Activated naive CD8-positive, alpha-beta T cell treated with anti-CD3 and anti-CD28 coated beads, Interleukin-2, amount 10 ng/mL, durations not matched to agents 7 days and 5 days (primary cell): ENCODE measurements around the gene HOXC5. TPM values are rescaled to one million over a fixed set of nuclear protein-coding genes. Genes with fewer than 3 reads are reported as not detected.

Experiments
- ATAC-seq: fragments of 150-1000 bp; cut with Tn5 transposase; one replicate; pipeline ENCODE4 v1.10.0; 2021; ENCODE audit warnings: low read depth, moderate library complexity
- POLR2A ChIA-PET: fragments of 350-600 bp; sonication (Branson Sonifier 250); formaldehyde crosslinking; loops from one replicate; lab custom pipeline; 2021; ENCODE audit warnings: antibody characterized with exemption; lab: Charles Lee
- DNase-seq: peaks from one replicate; pipeline ENCODE4 v3.0.0; 2021
- H3K27ac Mint-ChIP-seq: one replicate; pipeline ENCODE4 v1.8.0; 2022; ENCODE audit warnings: mild to moderate bottlenecking, mixed read lengths
- H3K27me3 Mint-ChIP-seq: one replicate; pipeline ENCODE4 v1.8.0; 2022; ENCODE audit warnings: mild to moderate bottlenecking, moderate library complexity, mixed read lengths
- H3K36me3 Mint-ChIP-seq: one replicate; pipeline ENCODE4 v1.8.0; 2021; ENCODE audit warnings: mild to moderate bottlenecking, mixed read lengths
- H3K4me1 Mint-ChIP-seq: one replicate; pipeline ENCODE4 v1.8.0; 2021; ENCODE audit warnings: mixed read lengths
- H3K4me3 Mint-ChIP-seq: one replicate; pipeline ENCODE4 v1.8.0; 2022; ENCODE audit warnings: mild to moderate bottlenecking, moderate library complexity, mixed read lengths
- H3K9me3 Mint-ChIP-seq: one replicate; pipeline ENCODE4 v1.8.0; 2021; ENCODE audit warnings: mixed read lengths
- total RNA-seq, 2 experiments: library from RNA; stranded (reverse); gene quantifications; one replicate each; pipeline ENCODE4 v1.2.3, GENCODE V29; 2021

HOXC5 gene
- total RNA-seq, 2 experiments from 2014 or later, result not detected

DNA sequence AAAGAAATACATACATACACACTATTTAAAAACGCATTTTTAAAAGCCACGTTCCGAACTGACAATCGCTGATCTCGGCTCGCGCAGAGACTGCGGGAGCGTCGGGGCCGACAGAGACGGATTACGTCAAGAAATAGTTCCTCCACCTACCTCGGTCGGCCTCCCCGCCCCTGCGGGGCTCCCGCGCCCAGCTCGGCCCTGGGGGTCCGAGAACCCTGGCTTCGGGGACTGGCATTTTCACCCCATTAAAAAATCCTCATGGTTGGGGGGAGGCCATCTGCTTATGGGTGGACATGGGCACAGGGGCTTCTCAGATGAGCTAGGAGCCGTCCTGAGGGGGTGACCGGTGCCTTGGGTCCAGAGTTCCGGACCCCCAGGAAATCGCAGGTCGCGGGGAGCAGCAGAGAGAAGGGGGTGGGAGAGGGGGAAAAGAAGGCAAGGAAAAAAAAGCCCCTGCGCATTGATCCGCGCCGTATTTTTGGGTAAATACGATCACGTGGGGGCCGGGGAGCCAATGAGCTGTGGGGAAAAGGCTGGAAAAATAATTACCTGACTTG lies 33.2 kb upstream of the HOXC5 start:
- Mint-ChIP-seq H3K27me3 (peaks cover 100% of the 10 kb centered on the region), H3K27ac (no peak overlapping the region), H3K9me3 (no peaks in the 10 kb centered on the region), H3K4me1 (peaks cover 15% of the 10 kb centered on the region), H3K4me3 (peak overlapping the region; percentile 25), H3K36me3 (peaks cover 2% of the 10 kb centered on the region)
- no peak for DNase-seq
- POLR2A ChIA-PET, result interaction anchor here (0.6 to 1.6 kb wide), 2 partner anchors 18 to 895 kb away, joined by 4 read pairs; no protein-coding TSS in a partner anchor
- no peak for ATAC-seq

DNA sequence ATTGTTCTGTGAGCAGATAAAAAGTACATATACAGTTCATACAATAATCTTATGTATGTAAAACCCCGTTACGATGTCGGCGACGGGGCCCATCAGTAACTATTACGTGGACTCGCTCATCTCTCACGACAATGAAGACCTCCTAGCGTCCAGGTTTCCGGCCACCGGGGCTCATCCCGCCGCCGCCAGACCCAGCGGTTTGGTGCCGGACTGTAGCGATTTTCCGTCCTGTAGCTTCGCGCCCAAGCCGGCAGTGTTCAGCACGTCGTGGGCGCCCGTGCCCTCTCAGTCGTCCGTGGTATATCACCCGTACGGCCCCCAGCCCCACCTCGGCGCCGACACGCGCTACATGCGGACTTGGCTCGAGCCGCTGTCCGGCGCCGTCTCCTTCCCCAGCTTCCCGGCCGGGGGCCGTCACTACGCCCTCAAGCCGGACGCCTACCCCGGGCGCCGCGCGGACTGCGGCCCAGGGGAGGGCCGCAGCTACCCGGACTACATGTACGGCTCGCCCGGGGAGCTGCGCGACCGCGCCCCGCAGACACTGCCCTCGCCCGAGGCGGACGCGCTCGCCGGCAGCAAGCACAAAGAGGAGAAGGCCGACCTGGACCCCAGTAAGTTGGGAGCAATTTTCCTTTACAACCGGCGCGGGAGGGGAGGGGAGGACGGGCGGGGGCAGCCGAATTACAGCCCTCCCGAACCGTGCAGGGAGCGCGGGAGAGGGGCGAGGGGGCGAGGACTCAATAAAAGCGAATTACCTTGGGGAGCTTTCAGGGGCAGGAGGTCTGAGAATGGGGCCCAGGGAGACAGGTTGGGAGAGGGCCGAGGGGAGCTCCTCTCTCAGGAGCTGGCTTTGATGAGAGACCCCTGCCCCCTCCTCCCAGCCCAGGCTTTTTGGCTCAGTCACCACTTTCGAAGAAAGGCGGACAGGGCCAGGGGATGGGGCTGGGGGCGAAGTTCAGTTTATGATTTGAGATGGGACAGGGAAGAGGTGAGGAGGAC lies 32.4 kb upstream of the HOXC5 start, which contains the start of gene HOXC9:
TSS of gene HOXC9 (plus strand) at position 46 of the 999 bp plus-strand sequence. CDS start at position 74, 28 bp downstream.
- Mint-ChIP-seq H3K27me3 (peaks cover 99% of the 10 kb centered on the region), H3K4me1 (peaks cover 11% of the 10 kb centered on the region), H3K9me3 (no peaks in the 10 kb centered on the region), H3K36me3 (peaks cover 2% of the 10 kb centered on the region), H3K4me3 (peak within 1 kb of the TSS; percentile 25), H3K27ac (no peak within 1 kb of the TSS)
- ATAC-seq, result no peak
- DNase-seq, result no peak
- POLR2A ChIA-PET, result interaction anchor here (0.6 to 1.6 kb wide), 3 partner anchors 17 to 896 kb away, joined by 3 to 4 read pairs (median 4); partner anchors contain the start of gene HOXC4

DNA sequence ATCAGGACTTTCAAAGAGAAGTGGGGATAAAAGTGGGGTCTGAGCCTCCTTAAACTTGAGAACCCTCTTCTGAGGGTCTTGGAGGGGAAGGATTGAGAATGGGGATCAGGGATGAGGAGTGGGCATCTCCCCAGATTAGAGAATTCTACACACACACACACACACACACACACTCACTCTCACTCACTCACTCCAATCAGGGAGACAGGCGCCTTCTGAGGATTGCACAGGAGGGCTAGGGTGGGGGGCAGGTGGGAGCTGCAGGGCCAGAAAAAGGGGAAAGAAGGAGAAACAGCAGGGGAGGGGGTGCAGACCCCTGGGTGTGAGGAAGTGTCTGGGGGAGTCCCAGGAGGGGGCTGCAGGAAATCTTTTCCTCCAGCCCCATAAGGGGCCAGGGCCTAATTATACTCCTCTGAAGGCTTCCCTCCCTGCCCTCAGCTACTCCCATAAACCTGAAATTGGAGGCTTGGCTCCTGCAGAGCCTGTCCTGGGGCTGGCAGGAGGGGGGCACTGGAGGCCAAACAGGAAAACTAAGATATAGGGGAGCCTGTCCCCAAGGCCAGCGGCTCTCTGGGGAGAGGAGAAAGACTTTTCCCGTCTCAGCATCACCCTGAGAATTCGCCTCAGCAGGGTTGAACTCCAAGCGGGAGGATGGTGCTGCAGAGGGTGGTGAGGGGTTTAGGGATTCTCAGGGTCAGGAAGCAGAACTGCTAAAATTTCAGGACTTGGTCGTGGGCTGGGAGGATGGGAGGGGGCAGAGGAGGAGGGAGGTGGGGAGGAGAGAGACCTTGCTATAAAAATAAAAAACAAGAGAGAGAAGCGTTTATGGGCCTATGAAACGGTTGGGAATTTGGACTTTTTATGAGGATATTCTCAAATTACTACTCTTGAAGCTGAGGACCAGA lies 31.3 kb upstream of the HOXC5 start:
- peaks cover 9% of the 10 kb centered on the region for H3K4me1 Mint-ChIP-seq
- no peak overlapping the region for H3K4me3 Mint-ChIP-seq
- ATAC-seq, result no peak
- H3K9me3 Mint-ChIP-seq, result no peaks in the 10 kb centered on the region
- no peak for DNase-seq
- H3K27me3 Mint-ChIP-seq, result peaks cover 99% of the 10 kb centered on the region
- POLR2A ChIA-PET, result interaction anchor here (1.6 kb wide), 1 partner anchor 16 kb away, joined by 4 read pairs; no protein-coding TSS in a partner anchor
- no peak overlapping the region for H3K27ac Mint-ChIP-seq
- no peaks in the 10 kb centered on the region for H3K36me3 Mint-ChIP-seq

DNA sequence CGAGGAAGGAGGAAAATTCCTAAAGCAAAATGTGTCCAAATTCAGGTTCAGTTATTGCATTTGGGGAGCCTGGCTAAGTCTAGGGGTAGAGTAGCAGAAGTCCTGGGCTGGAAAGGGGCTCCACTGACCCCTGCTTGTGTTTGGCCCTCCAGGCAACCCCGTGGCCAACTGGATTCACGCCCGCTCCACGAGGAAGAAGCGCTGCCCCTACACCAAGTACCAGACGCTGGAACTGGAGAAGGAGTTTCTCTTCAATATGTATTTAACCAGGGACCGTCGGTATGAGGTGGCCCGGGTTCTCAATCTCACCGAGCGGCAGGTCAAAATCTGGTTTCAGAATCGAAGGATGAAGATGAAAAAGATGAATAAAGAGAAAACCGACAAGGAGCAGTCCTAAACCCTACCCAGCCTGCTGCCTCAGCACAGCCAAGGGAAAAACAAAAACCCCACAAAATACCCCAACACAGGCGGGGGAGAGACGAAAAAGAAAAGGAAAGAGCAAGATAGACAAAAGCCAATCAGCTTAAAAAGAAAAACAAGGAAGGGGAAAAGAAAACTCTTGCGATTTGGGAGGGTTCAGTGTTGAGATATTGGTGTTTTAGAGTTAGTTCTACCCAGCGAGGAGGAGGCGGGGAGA lies 30.5 kb upstream of the HOXC5 start:
- H3K27ac Mint-ChIP-seq, result peak overlapping the region; percentile 28
- H3K4me3 Mint-ChIP-seq, result no peak overlapping the region
- peaks cover 99% of the 10 kb centered on the region for H3K27me3 Mint-ChIP-seq
- H3K9me3 Mint-ChIP-seq, result no peaks in the 10 kb centered on the region
- H3K4me1 Mint-ChIP-seq, result peaks cover 10% of the 10 kb centered on the region
- POLR2A ChIA-PET, result no interaction called here
- H3K36me3 Mint-ChIP-seq, result no peaks in the 10 kb centered on the region
- DNase-seq, result no peak
- no peak for ATAC-seq

DNA sequence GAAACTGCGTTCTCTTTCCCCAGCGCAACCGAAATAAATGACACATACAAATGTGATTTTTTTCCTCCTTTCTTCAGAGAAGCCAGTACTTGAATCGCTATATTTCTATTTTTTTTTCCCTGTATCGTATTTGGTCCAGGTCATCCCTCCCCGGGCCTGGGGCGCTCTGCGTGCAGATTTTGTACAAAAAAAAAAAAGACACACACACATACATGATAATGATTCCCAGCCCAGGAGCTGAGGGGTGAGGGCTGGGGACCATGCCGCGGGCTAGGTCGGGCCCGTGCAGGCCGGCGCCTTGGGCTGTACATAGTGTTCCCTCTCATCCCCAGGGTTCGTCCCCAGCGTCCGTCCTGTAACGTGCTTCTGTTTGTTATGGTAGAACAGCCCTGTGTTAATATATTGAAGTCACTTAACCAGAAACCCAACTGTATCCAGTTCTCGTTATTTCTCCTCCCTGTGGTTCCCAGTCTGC lies 29.9 kb upstream of the HOXC5 start:
- no peak overlapping the region for H3K27ac Mint-ChIP-seq
- H3K4me3 Mint-ChIP-seq, result no peak overlapping the region
- POLR2A ChIA-PET, result no interaction called here
- ATAC-seq (no peak), DNase-seq (no peak)
- peaks cover 10% of the 10 kb centered on the region for H3K4me1 Mint-ChIP-seq
- H3K9me3 Mint-ChIP-seq, result no peaks in the 10 kb centered on the region
- H3K36me3 Mint-ChIP-seq, result no peaks in the 10 kb centered on the region
- peaks cover 99% of the 10 kb centered on the region for H3K27me3 Mint-ChIP-seq

DNA sequence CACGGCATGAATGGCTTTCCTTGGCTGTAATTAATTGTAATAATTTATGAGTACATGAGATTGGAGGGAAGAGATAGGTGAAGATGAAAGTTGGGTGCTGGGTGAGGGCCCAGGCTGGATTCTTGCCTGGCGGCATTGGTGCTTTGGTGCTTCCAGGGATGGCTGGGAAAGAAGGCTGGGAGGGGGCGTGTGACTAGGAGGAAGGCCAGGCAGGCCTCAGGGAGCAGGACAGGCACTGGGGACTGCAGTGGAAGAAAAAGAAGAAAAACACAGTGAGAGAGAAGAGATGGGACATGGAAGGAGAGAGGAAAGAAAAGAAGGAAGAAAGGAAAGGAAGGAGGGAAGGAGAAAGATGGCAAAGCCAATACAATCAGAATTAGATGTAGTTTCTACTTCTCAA lies 29.2 kb upstream of the HOXC5 start:
- H3K36me3 Mint-ChIP-seq, result no peaks in the 10 kb centered on the region
- H3K27me3 Mint-ChIP-seq, result peaks cover 99% of the 10 kb centered on the region
- peaks cover 10% of the 10 kb centered on the region for H3K4me1 Mint-ChIP-seq
- H3K27ac Mint-ChIP-seq, result no peak overlapping the region
- no peak overlapping the region for H3K4me3 Mint-ChIP-seq
- H3K9me3 Mint-ChIP-seq, result no peaks in the 10 kb centered on the region
- POLR2A ChIA-PET, result no interaction called here
- DNase-seq (no peak), ATAC-seq (no peak)

DNA sequence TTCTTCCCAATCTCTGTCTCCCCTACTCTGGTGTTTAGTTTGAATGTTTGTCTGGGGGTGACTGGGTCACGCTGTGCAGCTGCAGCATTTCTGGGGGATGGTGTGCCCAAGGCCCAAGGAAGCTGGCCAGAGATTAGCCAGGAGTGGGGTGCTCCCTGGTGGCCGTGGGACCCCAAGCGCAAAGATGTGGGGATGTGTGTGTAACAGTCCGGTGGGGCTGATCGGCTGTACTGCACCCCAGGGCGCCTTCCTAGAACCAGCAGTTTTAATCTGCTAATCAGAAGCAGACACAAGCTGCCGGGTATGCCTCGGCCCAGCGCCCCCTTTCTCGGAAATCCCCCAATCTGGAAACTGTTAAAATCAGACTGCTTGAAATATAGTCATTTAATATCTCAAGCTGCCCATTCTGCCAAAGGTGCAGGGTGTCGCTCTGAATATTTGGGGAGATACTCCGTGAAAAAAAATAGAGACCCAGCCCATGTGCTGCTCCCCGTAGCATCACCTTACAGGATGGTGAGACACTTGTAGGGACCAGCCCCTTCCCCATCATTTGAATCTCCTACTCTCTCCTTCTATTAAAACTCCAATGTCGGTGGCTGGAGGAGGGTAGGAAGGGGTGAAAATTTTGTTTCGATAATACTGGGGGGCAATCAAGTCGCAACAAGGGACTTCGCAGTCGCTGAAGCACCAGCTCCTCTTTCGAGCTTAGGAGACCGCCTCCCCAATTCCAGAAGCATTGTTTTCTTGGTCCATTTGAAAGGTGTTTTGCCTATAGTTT lies 28.6 kb upstream of the HOXC5 start:
- DNase-seq, result no peak
- peaks cover 12% of the 10 kb centered on the region for H3K4me1 Mint-ChIP-seq
- ATAC-seq, result no peak
- no peaks in the 10 kb centered on the region for H3K36me3 Mint-ChIP-seq
- peaks cover 96% of the 10 kb centered on the region for H3K27me3 Mint-ChIP-seq
- no peaks in the 10 kb centered on the region for H3K9me3 Mint-ChIP-seq
- H3K4me3 Mint-ChIP-seq, result no peak overlapping the region
- POLR2A ChIA-PET, result no interaction called here
- H3K27ac Mint-ChIP-seq, result no peak overlapping the region

DNA sequence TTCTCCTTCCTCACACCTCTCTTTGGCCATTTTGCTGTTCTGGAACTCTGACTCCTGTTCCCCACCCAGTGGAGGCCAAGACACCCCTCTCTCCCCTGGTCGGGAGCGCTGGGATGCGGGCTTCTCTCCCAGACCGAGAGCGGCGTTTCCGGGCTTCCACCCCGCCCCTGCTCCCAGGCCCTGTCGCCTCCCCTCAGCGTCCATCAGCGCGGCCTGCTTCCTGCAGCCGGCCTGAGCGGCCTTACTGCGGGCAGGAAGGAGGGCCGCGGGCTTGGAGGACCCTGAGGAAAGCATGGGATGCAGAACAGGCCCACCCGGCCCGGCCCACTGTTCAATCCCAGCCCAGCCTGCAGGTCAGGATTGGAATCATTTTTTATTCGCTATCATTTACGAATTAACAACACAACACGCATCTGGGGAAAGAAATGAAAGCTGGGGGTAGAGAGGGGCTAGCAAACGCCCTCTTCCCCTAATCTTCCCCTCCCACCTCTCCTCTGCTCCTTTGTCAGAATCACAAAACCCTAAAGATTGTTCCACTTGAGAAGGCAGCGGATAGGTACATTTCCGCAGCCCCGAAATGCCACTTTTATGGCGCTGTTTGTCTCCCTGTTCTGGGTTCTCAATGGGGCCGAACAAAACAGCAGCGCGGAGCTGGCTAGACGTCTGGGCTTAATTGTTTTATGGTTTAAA lies 27.9 kb upstream of the HOXC5 start:
- POLR2A ChIA-PET, result no interaction called here
- no peak for DNase-seq
- no peak for ATAC-seq
- Mint-ChIP-seq H3K9me3 (no peaks in the 10 kb centered on the region), H3K36me3 (no peaks in the 10 kb centered on the region), H3K27me3 (peaks cover 96% of the 10 kb centered on the region), H3K27ac (no peak overlapping the region), H3K4me3 (no peak overlapping the region), H3K4me1 (peaks cover 13% of the 10 kb centered on the region)

DNA sequence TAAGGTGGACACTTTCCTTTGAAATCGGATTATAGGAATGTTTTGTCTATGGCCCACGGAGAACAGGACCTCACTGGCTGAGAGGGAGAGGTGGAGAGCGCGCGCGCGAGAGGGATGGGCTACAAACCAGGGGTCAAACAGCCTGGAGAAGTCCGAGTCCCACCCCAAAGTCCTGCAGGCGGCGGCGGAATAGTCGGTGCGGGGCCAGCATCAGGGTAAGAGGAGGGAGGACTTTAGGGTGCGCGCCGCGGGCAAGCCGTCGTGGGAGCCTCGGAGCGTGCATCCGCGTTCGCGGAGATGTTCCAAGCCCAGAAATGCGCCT lies 27.4 kb upstream of the HOXC5 start:
- Mint-ChIP-seq H3K36me3 (no peaks in the 10 kb centered on the region), H3K27ac (no peak overlapping the region), H3K4me3 (no peak overlapping the region), H3K9me3 (no peaks in the 10 kb centered on the region), H3K4me1 (peaks cover 13% of the 10 kb centered on the region), H3K27me3 (peaks cover 96% of the 10 kb centered on the region)
- DNase-seq, result no peak
- POLR2A ChIA-PET, result interaction anchor here (1.0 kb wide), 1 partner anchor 196 kb away, joined by 4 read pairs; no protein-coding TSS in a partner anchor
- no peak for ATAC-seq

DNA sequence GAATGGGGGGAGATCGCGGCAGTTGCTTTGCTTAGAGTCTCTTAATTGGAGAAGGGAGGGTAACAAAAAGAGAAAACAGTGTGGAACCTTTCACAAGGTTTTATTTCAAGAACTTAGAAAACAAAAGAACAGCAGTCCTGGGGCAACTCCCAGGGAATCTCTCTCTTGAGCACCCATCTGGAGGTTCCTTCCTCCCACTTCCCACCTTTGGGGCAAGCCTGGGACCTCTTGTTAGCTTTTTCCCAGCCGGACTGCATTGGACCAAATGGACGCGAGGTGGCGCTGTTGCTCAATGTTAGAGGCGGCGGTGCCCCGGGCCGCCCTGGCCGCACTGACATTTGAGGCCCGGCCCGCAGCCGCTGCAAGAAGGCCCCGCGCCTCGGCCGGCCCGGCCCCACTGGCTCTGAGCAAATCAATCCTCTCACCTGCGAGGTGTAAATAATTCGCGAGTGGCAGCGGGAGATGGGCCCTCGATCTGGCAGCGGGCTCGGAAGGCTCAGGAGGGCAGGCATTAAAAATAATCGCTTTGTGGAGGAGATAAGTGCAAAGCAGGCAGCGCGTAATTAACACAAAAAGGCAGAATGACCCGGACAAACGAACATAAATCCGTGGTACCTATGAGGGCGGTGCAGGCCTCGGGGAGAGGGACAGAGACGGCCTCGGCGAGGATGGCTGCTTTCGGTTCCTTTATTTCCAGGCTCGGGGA lies 26.8 kb upstream of the HOXC5 start:
- peaks cover 13% of the 10 kb centered on the region for H3K4me1 Mint-ChIP-seq
- peak overlapping the region; percentile 81 for H3K4me3 Mint-ChIP-seq
- no peaks in the 10 kb centered on the region for H3K9me3 Mint-ChIP-seq
- ATAC-seq (peak; percentile 79), DNase-seq (peak; percentile 88)
- H3K27ac Mint-ChIP-seq, result no peak overlapping the region
- POLR2A ChIA-PET, result interaction anchor here (0.9 to 1.2 kb wide), 3 partner anchors 11 to 201 kb away, joined by 3 to 4 read pairs (median 3); no protein-coding TSS in a partner anchor
- H3K36me3 Mint-ChIP-seq, result no peaks in the 10 kb centered on the region
- H3K27me3 Mint-ChIP-seq, result peaks cover 95% of the 10 kb centered on the region
